GM23338 (cell line): ENCODE data around the gene SPPL2C. TPM values are rescaled to one million over a fixed set of nuclear protein-coding genes. Genes with fewer than 3 reads are reported as not detected.

Source experiments
- ATAC-seq: fragments of 200-7000 bp; cut with Tn5 transposase; 3 replicates; pipeline ENCODE4 v1.9.1; 2020
- DNase-seq: peaks from one replicate; pipeline ENCODE4 v3.0.0-alpha.2; 2015; ENCODE audit warnings: low spot score
- H2AFZ ChIP-seq: fragments of 200-600 bp; sonication (generic); 2 replicates; pipeline ENCODE4 v1.8.0; 2016; ENCODE audit warnings: antibody characterized with exemption, mild to moderate bottlenecking, moderate library complexity
- H3F3A ChIP-seq: fragments of 200-600 bp; sonication (generic); replicated peaks from 2 replicates; pipeline ENCODE4 v1.8.0; 2017; ENCODE audit warnings: antibody characterized with exemption, mixed run types, low read depth
- H3K27ac ChIP-seq: fragments of 200-600 bp; sonication (generic); 2 replicates; pipeline ENCODE4 v1.6.1; 2016; ENCODE audit warnings: low read depth
- H3K27me3 ChIP-seq: fragments of 200-600 bp; sonication (generic); 2 replicates; pipeline ENCODE4 v1.8.0; 2016; ENCODE audit warnings: mild to moderate bottlenecking, mixed run types, moderate library complexity; ENCODE audit not compliant: insufficient read depth
- H3K36me3 ChIP-seq: fragments of 200-600 bp; sonication (generic); 2 replicates; pipeline ENCODE4 v1.8.0; 2016; ENCODE audit warnings: mild to moderate bottlenecking; ENCODE audit not compliant: insufficient read depth
- H3K4me1 ChIP-seq: fragments of 200-600 bp; sonication (generic); 2 replicates; pipeline ENCODE4 v1.8.0; 2016; ENCODE audit warnings: mild to moderate bottlenecking, moderate library complexity; ENCODE audit not compliant: insufficient read depth
- H3K4me2 ChIP-seq: fragments of 200-600 bp; sonication (generic); 2 replicates; pipeline ENCODE4 v1.7.1; 2017; ENCODE audit warnings: mixed run types
- H3K4me3 ChIP-seq: fragments of 200-600 bp; sonication (generic); 2 replicates; pipeline ENCODE4 v1.6.1; 2016; ENCODE audit warnings: mixed run types
- H3K79me2 ChIP-seq: fragments of 200-600 bp; sonication (generic); replicated peaks from 2 replicates; pipeline ENCODE4 v1.8.0; 2017; ENCODE audit warnings: mild to moderate bottlenecking; ENCODE audit not compliant: insufficient read depth
- H3K9me2 ChIP-seq: fragments of 200-600 bp; sonication (generic); 2 replicates; pipeline ENCODE4 v1.8.0; 2017; ENCODE audit not compliant: insufficient read depth
- H4K20me1 ChIP-seq: fragments of 200-600 bp; sonication (generic); replicated peaks from 2 replicates; pipeline ENCODE4 v1.8.0; 2017; ENCODE audit warnings: mild to moderate bottlenecking; ENCODE audit not compliant: insufficient read depth
- H3K27ac Mint-ChIP-seq: 2 replicates; pipeline ENCODE4 v1.8.0; 2020; ENCODE audit warnings: inconsistent platforms, mild to moderate bottlenecking, moderate library complexity, mixed read lengths
- H3K27me3 Mint-ChIP-seq: 3 replicates; pipeline ENCODE4 v1.8.0; 2022; ENCODE audit warnings: low read depth, mild to moderate bottlenecking, moderate library complexity, mixed read lengths, inconsistent platforms; ENCODE audit not compliant: insufficient read depth, poor library complexity
- H3K36me3 Mint-ChIP-seq: 3 replicates; pipeline ENCODE4 v1.8.0; 2021; ENCODE audit warnings: low read depth, mild to moderate bottlenecking, inconsistent platforms, moderate library complexity, mixed read lengths
- H3K4me1 Mint-ChIP-seq: 3 replicates; pipeline ENCODE4 v1.8.0; 2020; ENCODE audit warnings: mild to moderate bottlenecking, inconsistent platforms, mixed read lengths
- H3K4me3 Mint-ChIP-seq: 3 replicates; pipeline ENCODE4 v1.8.0; 2021; ENCODE audit warnings: moderate library complexity, mild to moderate bottlenecking, inconsistent platforms, mixed read lengths
- H3K9me3 Mint-ChIP-seq: 3 replicates; pipeline ENCODE4 v1.8.0; 2020; ENCODE audit warnings: moderate library complexity, mild to moderate bottlenecking, inconsistent platforms, mixed read lengths
- CTCF ChIP-seq, 2 experiments: fragments of 200-600 bp in 1 of 2; sonication (generic) in 1 of 2; conservative IDR thresholded peaks; 2 replicates each; pipeline versions ENCODE4 v1.5.1 to v1.6.1; 2016 to 2017; ENCODE audit warnings: antibody characterized with exemption in 2 of 2, low read depth in 2 of 2, mild to moderate bottlenecking in 2 of 2, moderate library complexity in 1 of 2
- EZH2 ChIP-seq: fragments of 200-600 bp; sonication (generic); IDR thresholded peaks from one replicate; pipeline ENCODE4 v1.8.0; 2017; ENCODE audit warnings: antibody characterized with exemption, mild to moderate bottlenecking, low read depth; ENCODE audit not compliant: unreplicated experiment
- EZH2phosphoT487 ChIP-seq: fragments of 200-600 bp; sonication (generic); IDR thresholded peaks from one replicate; pipeline ENCODE4 v1.8.1; 2018; ENCODE audit warnings: antibody characterized with exemption; ENCODE audit not compliant: unreplicated experiment
- STAT1 ChIP-seq: IDR thresholded peaks from one replicate; pipeline ENCODE4 v1.6.1; 2016; ENCODE audit warnings: antibody characterized with exemption; ENCODE audit not compliant: unreplicated experiment
- polyA plus RNA-seq: library from polyadenylated mRNA; unstranded; fragments of >200 nt; fragmentation: Nextera tagmentation; extraction: Ambion mirVana; gene quantifications from 2 replicates; pipeline ENCODE4 v1.2.1, GENCODE V29; 2016
- total RNA-seq: library from RNA; depleted of rRNA; stranded (reverse); fragments of >200 nt; shearing (Covaris generic); gene quantifications from 2 replicates; pipeline ENCODE4 v1.2.3, GENCODE V29; 2014
- TF ChIP-seq, protein P1 (sequence below): IDR thresholded peaks from one replicate; pipeline ENCODE4 v1.6.1; 2018; ENCODE audit warnings: antibody characterized with exemption; ENCODE audit not compliant: unreplicated experiment

Gene SPPL2C
- total and polyA plus RNA-seq, 2 experiments from 2014 or later = 0.14 TPM; not detected in 1

DNA sequence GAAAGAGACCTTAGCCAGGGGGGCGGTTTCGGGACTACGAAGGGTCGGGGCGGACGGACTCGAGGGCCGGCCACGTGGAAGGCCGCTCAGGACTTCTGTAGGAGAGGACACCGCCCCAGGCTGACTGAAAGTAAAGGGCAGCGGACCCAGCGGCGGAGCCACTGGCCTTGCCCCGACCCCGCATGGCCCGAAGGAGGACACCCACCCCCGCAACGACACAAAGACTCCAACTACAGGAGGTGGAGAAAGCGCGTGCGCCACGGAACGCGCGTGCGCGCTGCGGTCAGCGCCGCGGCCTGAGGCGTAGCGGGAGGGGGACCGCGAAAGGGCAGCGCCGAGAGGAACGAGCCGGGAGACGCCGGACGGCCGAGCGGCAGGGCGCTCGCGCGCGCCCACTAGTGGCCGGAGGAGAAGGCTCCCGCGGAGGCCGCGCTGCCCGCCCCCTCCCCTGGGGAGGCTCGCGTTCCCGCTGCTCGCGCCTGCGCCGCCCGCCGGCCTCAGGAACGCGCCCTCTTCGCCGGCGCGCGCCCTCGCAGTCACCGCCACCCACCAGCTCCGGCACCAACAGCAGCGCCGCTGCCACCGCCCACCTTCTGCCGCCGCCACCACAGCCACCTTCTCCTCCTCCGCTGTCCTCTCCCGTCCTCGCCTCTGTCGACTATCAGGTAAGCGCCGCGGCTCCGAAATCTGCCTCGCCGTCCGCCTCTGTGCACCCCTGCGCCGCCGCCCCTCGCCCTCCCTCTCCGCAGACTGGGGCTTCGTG is 49.5 kb downstream of the SPPL2C start, which contains the start of gene MAPT (continued):
- TF ChIP-seq, protein P1, sequence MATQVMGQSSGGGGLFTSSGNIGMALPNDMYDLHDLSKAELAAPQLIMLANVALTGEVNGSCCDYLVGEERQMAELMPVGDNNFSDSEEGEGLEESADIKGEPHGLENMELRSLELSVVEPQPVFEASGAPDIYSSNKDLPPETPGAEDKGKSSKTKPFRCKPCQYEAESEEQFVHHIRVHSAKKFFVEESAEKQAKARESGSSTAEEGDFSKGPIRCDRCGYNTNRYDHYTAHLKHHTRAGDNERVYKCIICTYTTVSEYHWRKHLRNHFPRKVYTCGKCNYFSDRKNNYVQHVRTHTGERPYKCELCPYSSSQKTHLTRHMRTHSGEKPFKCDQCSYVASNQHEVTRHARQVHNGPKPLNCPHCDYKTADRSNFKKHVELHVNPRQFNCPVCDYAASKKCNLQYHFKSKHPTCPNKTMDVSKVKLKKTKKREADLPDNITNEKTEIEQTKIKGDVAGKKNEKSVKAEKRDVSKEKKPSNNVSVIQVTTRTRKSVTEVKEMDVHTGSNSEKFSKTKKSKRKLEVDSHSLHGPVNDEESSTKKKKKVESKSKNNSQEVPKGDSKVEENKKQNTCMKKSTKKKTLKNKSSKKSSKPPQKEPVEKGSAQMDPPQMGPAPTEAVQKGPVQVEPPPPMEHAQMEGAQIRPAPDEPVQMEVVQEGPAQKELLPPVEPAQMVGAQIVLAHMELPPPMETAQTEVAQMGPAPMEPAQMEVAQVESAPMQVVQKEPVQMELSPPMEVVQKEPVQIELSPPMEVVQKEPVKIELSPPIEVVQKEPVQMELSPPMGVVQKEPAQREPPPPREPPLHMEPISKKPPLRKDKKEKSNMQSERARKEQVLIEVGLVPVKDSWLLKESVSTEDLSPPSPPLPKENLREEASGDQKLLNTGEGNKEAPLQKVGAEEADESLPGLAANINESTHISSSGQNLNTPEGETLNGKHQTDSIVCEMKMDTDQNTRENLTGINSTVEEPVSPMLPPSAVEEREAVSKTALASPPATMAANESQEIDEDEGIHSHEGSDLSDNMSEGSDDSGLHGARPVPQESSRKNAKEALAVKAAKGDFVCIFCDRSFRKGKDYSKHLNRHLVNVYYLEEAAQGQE = no peak
- TF ChIP-seq STAT1 = no peak

- H3K4me1 ChIP-seq = peaks cover 4% of the 10 kb centered on the region
- peak overlapping the region; percentile 97 for H2AFZ ChIP-seq
- H3K4me3 Mint-ChIP-seq = peak overlapping the region; percentile 83
- no peaks in the 10 kb centered on the region for H3F3A ChIP-seq
- peak; percentile 51 for DNase-seq
- H4K20me1 ChIP-seq = no peaks in the 10 kb centered on the region
- ATAC-seq = peak; percentile 22
- H3K36me3 Mint-ChIP-seq = no peaks in the 10 kb centered on the region
- peaks cover 15% of the 10 kb centered on the region; the same call in 2 of the 3 replicates for H3K4me1 Mint-ChIP-seq
- TF ChIP-seq STAT1 = no peak
- no peak for TF ChIP-seq EZH2
- 0 out of 4 replicates have a peak, but pooled peaks of 1 of the 2 experiments have one; percentile 11 for TF ChIP-seq CTCF (conservative IDR thresholded peaks at IDR 0.05; ENCODE audit: low read depth in 2 of 2)
- TF ChIP-seq EZH2phosphoT487 = no peak
- TF ChIP-seq, protein P1 = no peak
- H3K4me3 ChIP-seq = peak overlapping the region; percentile 85
- H3K27me3 ChIP-seq = peaks cover 80% of the 10 kb centered on the region
- H3K27ac ChIP-seq = no peak overlapping the region
- H3K27ac Mint-ChIP-seq = no peak overlapping the region
- H3K9me3 Mint-ChIP-seq = peaks cover 4% of the 10 kb centered on the region; the same call in 1 of the 3 replicates
- H3K27me3 Mint-ChIP-seq = peaks cover 79% of the 10 kb centered on the region
- H3K9me2 ChIP-seq = no peaks in the 10 kb centered on the region
- no peaks in the 10 kb centered on the region for H3K36me3 ChIP-seq
- H3K79me2 ChIP-seq = no peaks in the 10 kb centered on the region
- peak overlapping the region; percentile 99 for H3K4me2 ChIP-seq
Observed at GRCh38 chr17:45895304-45895968, 50.8 kb downstream of the SPPL2C start.
